Astrocyte of the spinal cord (primary cell): ENCODE data around the gene SLIT2.

Source experiments
- DNase-seq: peaks from one replicate; pipeline ENCODE4 v3.0.0; 2011; ENCODE audit warnings: low read depth, low spot score
- H3K4me3 ChIP-seq: 2 replicates; pipeline ENCODE4 v1.5.1; 2011; ENCODE audit warnings: low read depth, mild to moderate bottlenecking, low read length, moderate library complexity
- in situ Hi-C: cut with HindIII; loops from 2 replicates; pipeline ENCODE4 v1.10.0; 2017; ENCODE audit warnings: low sequenced_read_pairs
- TF ChIP-seq, protein P1 (sequence below): IDR thresholded peaks from 2 replicates; pipeline ENCODE4 v1.5.1; 2012; ENCODE audit warnings: low read depth, mild to moderate bottlenecking, low read length, inconsistent platforms

Gene SLIT2

DNA sequence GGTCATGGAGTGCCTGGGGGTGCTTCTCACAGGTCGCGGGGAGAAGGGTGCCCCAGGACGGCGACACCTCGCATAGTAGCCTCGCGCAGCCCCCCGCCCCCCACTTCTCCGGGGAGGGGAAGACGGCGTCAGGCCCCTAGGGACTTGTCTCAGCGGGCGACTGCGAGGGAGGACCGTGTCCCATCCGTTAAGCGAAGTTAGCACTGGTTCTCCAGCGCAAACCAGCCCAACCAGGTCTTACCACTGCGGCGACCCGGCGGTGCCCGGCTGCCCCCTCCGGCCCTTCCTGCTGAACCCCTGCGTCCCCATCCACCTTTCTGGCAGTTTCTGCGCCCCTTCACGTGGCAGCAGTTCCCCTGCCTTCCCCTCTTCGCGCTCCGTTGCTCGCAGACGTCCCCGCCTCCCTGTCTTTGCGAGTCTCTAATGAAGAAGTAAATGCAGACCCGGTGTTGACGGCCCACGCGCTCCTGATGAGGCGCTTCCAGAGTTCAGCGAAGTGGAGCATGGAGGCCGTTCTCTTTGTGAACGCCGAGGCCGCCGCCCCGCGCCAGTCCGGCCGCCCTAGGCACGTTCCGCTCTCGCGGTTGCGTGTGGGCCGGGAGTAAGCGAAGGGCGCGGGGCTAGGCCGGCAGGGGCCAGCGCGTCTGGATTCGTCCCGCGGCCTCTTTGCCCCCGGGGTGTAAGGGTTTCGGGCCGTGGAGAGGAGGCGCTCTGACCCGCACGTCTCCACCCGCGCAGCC, 3.0 kb downstream of the SLIT2 start:
- in situ Hi-C loops, result no loop called here

DNA sequence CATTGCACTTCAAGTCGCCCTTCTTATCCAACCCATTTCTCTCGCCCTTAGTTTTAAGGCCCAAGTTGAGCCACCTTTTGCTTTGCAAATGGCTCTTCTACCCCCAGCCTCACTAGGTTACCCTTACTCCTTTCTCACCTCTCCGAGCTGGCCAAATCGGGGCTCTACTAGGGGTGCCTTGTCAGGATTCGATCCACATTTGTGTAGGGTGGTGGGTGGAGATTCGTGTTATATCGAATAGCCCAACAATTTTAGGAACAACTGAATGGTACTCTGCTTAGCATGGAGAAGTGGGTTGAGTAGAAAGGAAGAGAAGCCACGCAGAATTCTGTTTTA, 3.5 kb downstream of the SLIT2 start:
- TF ChIP-seq, protein P1, sequence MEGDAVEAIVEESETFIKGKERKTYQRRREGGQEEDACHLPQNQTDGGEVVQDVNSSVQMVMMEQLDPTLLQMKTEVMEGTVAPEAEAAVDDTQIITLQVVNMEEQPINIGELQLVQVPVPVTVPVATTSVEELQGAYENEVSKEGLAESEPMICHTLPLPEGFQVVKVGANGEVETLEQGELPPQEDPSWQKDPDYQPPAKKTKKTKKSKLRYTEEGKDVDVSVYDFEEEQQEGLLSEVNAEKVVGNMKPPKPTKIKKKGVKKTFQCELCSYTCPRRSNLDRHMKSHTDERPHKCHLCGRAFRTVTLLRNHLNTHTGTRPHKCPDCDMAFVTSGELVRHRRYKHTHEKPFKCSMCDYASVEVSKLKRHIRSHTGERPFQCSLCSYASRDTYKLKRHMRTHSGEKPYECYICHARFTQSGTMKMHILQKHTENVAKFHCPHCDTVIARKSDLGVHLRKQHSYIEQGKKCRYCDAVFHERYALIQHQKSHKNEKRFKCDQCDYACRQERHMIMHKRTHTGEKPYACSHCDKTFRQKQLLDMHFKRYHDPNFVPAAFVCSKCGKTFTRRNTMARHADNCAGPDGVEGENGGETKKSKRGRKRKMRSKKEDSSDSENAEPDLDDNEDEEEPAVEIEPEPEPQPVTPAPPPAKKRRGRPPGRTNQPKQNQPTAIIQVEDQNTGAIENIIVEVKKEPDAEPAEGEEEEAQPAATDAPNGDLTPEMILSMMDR, result no peak
- peak overlapping the region; percentile 74 for H3K4me3 ChIP-seq
- in situ Hi-C loops, result no loop called here
- peak; percentile 32 for DNase-seq

More for the DNA sequence above, 3.0 kb downstream of the SLIT2 start:
- TF ChIP-seq, protein P1, result no peak
- peak; percentile 48 for DNase-seq
- peak overlapping the region; percentile 74 for H3K4me3 ChIP-seq

DNA sequence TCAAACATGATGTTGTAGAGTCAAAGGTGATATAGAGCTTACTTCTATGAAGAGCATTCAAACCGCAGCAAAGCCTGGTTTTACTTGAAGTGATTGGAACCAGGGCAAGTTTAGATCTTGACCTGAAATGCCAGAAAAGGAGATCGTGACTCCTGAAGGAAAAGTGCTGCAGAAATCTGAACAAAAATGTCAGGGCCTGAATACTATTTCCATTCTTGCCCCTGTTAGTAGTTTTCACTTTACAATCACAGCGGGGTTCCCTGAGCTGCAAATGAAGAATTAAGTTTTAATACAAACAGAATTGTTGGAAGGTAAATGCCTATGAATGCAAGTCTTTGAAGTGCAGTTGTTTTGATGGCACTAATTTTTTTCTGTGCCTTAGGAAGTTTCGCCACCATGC, 4.1 kb downstream of the SLIT2 start:
- DNase-seq, result no peak
- H3K4me3 ChIP-seq, result peak overlapping the region; percentile 10
- TF ChIP-seq, protein P1, result no peak
- in situ Hi-C loops, result no loop called here

DNA sequence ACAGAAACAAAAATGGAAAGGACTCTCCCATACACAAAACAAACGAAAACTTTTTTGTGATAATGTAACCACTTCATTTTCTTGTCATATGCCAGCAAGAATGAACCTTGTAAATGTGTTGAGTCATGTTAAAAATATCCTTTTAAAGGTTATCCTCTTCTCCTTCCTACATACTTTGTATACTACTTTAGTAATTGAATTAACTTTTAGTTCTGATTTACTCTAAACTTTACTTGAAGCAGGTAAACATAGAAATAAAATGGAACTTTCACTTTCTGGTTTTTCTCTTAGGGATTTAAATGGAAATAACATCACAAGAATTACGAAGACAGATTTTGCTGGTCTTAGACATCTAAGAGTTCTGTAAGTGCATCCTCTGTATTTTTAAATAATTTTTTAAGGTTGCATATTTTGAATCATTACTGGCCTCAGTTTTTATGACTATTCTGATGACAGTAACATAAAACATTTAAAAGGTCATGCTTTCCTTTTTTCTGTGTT, 4.7 kb downstream of the SLIT2 start:
- no peak overlapping the region for H3K4me3 ChIP-seq

DNA sequence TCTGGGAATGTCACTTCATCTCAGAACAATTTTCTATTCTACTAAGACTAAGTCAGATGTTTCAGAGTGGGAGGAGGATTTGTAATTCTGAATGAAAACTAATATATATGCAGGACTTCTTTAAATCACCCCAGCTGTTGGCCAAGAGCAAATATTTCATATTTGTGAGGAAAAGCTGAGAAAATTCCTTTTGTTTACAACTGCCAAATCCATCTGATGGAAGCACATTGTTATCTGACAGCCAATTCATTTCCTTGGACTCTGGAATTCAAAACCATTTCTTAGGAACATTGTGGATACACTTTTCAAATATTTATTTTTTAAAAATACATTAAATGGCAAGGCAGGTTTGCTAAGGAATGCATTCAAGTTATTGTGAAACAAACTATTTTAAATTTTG, 8.0 kb downstream of the SLIT2 start:
- no peak overlapping the region for H3K4me3 ChIP-seq

More for the DNA sequence above, 4.7 kb downstream of the SLIT2 start:
- peak; percentile 44 for DNase-seq
- in situ Hi-C loops, result no loop called here
- TF ChIP-seq, protein P1, result no peak

DNA sequence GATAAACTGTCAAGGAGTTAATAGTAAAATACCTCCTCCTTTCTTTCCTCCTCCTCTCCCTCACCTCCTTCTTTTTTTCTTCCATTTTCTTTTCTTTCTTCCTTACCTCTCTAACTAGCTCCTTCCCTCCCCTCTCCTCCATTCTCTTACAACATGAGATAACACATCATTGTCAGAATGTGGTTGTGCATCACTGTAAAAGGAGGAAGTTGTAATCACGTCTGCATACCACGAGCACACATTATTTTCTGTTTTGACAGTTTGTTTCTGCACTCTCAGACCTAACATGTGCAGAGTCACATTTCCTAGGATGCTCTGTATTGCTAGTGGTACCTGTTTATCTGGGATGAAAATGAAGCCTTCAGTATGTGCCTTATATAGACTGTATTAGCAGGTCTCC, 9.1 kb downstream of the SLIT2 start:
- no peak for DNase-seq
- H3K4me3 ChIP-seq, result no peak overlapping the region
- in situ Hi-C loops, result no loop called here
- TF ChIP-seq, protein P1, result no peak

More for the DNA sequence above, 8.0 kb downstream of the SLIT2 start:
- no peak for DNase-seq
- in situ Hi-C loops, result no loop called here
- TF ChIP-seq, protein P1, result no peak
